ENCODE results near the gene ZNF814.

DNA sequence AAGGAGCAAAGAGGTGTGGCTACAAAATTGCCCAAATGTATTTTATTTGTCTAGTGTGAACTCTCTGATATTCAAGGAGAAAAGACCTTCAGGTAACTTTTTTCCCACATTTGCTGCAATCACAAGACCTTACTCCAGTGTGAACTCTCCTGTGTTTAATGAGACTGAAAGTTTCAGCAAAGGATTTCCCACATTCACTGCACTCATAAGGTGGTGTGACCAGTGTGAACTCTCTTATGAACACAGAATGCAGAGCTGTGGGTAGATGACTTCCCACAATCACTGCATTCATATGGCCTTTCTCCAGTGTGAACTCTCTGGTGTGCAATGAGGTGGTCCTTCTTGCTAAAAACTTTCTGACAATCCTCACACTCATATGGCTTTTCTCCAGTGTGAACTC lies 16.4 kb downstream of the ZNF814 start:
- TF ChIP-seq, protein P1, sequence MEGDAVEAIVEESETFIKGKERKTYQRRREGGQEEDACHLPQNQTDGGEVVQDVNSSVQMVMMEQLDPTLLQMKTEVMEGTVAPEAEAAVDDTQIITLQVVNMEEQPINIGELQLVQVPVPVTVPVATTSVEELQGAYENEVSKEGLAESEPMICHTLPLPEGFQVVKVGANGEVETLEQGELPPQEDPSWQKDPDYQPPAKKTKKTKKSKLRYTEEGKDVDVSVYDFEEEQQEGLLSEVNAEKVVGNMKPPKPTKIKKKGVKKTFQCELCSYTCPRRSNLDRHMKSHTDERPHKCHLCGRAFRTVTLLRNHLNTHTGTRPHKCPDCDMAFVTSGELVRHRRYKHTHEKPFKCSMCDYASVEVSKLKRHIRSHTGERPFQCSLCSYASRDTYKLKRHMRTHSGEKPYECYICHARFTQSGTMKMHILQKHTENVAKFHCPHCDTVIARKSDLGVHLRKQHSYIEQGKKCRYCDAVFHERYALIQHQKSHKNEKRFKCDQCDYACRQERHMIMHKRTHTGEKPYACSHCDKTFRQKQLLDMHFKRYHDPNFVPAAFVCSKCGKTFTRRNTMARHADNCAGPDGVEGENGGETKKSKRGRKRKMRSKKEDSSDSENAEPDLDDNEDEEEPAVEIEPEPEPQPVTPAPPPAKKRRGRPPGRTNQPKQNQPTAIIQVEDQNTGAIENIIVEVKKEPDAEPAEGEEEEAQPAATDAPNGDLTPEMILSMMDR (conservative IDR thresholded peaks at IDR 0.05) = no peak
- TF ChIP-seq EZH2 (IDR thresholded peaks at IDR 0.05; ENCODE audit: low read depth) = no peak

Data from PC-9 (cell line).